Pancreas (tissue), 10 donors: Measurements from ENCODE around the gene TAF1B. TPM values are rescaled to one million over a fixed set of nuclear protein-coding genes. Genes with fewer than 3 reads are reported as not detected.

Experiments used
- ATAC-seq, 4 donors: fragments of 200-7000 bp; cut with Tn5 transposase; one replicate each; pipeline versions ENCODE4 v1.8.0 to v1.9.1; 2020; ENCODE audit warnings: mild to moderate bottlenecking in 4 of 4, moderate library complexity in 4 of 4
- DNase-seq, 6 donors: peaks; one replicate each; pipeline ENCODE4 v3.0.0-alpha.2; 2020
- FAIRE-seq: peaks from 2 replicates; lab custom pipeline; 2012; peaks lifted over from hg19 to GRCh38; lab: Jason Lieb, UNC
- H3K27ac ChIP-seq, 4 donors: fragments of 200-600 bp; sonication (generic); 1 replicate in 3 of 4; 2 replicates in 1 of 4; pipeline versions ENCODE4 v1.5.0 to v1.8.0; 2020
- H3K27me3 ChIP-seq, 4 donors: fragments of 200-600 bp; one replicate each; pipeline ENCODE4 v1.8.0; 2021
- H3K36me3 ChIP-seq, 3 donors: fragments of 200-600 bp; sonication (generic) in 1 of 3; one replicate each; pipeline versions ENCODE4 v1.5.0 to v1.8.0; 2020 to 2021
- H3K4me1 ChIP-seq, 3 donors: fragments of 200-600 bp; one replicate each; pipeline ENCODE4 v1.8.0; 2021
- H3K4me3 ChIP-seq, 4 donors: fragments of 200-600 bp; sonication (generic) in 2 of 4; one replicate each; pipeline versions ENCODE4 v1.5.0 to v1.8.0; 2020 to 2021
- H3K9me3 ChIP-seq, 4 donors: fragments of 200-600 bp; one replicate each; pipeline ENCODE4 v1.8.0; 2021
- WGBS, 2 donors: extraction: QIAGEN DNeasy Blood & Tissue Kit; methylation state at CpG; one replicate each; pipeline ENCODE4 v1.1.7; 2013; 5-methylcytosine and 5-hydroxymethylcytosine counted together
- intact Hi-C, 3 donors: fragments of 100-400 bp; cut with DNase I; formaldehyde crosslinking; loops; one replicate each; pipeline versions ENCODE4 v1.11.1 to v1.14.2; 2022
- polyA plus RNA-seq, 2 donors: library from polyadenylated mRNA; stranded (reverse); fragments of 200-250 nt; gene quantifications; one replicate each; pipeline ENCODE4 v1.2.3, GENCODE V29; 2013
- total RNA-seq, 6 donors: library from RNA; stranded (reverse); fragmentation: NEBNext Ultra II Directional in 4 of 6; extraction: Animal tissue kit (Norgen Biotek cat#: 25700) in 4 of 6; gene quantifications; one replicate each; pipeline versions ENCODE4 v1.2.1 to v1.2.4, GENCODE V29; 2021 to 2023
- TF ChIP-seq, protein P1 (sequence below), 4 donors: fragments of 200-600 bp; sonication (generic) in 3 of 4; IDR thresholded peaks; one replicate each; pipeline versions ENCODE4 v1.5.0 to v1.8.0; 2021; ENCODE audit warnings: antibody characterized with exemption in 4 of 4
- donor health status: healthy with polysubstance abuse.
- donor health status: DM: no; HTN: no; CAD: no; lungs with moderate emphysema.
- donor health status: DM: no; HTN: no; CAD: no.
- donor health status: control.
- donor health status: control.
- donor health status: Bipolar disorder and iron deficiency.
- donor health status: DM: yes; HTN: yes; CAD: no.
- donor health status: DM: no; HTN: no; CAD: no.
- donor health status: DM: no; HTN: no; CAD: no.
- donor health status: DM: yes; HTN: yes; CAD: no.

The TAF1B gene
- total RNA-seq = 10 to 100 TPM in 1 of 6 donors, 1 to 10 TPM in 5; 5.1 to 11.4 (median 6.2) TPM
- 1 to 10 TPM; 2.3 to 3.5 TPM for polyA plus RNA-seq

DNA sequence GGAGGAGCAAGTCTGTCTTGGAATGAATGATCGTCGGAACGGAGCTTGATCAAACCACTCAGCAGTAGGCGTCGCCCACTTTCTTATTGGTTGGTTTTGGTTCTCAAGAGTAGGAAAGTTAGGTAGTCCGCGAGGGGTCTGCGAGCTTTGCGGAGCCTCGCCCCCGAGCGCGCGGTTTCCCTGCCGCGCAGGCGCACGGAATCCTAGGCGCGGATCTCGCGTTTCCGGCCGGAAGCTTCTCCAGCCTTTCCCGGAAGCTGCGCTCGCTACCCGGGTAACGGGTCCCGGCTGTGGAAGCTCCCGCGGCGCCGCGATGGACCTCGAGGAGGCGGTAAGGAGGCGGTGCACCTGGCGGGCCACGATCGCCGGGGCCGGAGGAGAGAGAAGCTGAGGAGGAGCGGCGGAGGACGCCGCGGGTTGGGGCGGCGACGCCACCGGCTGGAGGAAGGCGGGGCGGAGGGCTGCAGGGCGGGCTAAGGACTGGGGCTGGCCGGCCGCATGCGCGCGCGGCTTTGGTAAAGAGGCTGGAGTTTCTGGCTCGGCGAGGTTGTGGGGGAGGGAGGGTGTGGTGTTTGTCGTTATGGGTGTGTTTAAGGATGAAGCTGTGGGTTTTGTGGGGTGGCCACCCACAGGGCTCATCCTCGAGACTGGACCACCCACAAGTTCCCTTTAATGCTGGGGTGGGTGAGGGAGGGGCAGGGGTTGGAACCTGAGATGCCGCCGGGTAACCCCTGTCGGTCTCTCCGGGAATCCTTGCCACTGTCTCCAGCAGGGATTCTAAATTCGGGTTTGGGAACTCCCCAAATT, at the start of gene TAF1B:
Gene TAF1B (plus strand): TSS at position 246 of the 807 bp plus-strand sequence. CDS start 68 bp downstream, at position 314.
- Histone ChIP-seq H3K9me3 (no peaks in the 10 kb centered on the region), H3K4me1 (peaks cover 0 to 8% (median 7%) of the 10 kb centered on the region in 3 donors), H3K4me3 (peak within 1 kb of the TSS; percentile 62 to 76 (median 67)), H3K36me3 (no peaks in the 10 kb centered on the region), H3K27me3 (no peaks in the 10 kb centered on the region), H3K27ac (peak within 1 kb of the TSS; percentile 74 to 90 (median 82))
- ATAC-seq (peak; percentile 95 to 98 (median 96)), DNase-seq (peak; percentile 80 to 95 (median 86)), FAIRE-seq (no peak)
- intact Hi-C loops = no loop called here
- 0% methylated on average over 67 to 70 of the region's 70 CpGs for WGBS, 2 donors
- TF ChIP-seq, protein P1, sequence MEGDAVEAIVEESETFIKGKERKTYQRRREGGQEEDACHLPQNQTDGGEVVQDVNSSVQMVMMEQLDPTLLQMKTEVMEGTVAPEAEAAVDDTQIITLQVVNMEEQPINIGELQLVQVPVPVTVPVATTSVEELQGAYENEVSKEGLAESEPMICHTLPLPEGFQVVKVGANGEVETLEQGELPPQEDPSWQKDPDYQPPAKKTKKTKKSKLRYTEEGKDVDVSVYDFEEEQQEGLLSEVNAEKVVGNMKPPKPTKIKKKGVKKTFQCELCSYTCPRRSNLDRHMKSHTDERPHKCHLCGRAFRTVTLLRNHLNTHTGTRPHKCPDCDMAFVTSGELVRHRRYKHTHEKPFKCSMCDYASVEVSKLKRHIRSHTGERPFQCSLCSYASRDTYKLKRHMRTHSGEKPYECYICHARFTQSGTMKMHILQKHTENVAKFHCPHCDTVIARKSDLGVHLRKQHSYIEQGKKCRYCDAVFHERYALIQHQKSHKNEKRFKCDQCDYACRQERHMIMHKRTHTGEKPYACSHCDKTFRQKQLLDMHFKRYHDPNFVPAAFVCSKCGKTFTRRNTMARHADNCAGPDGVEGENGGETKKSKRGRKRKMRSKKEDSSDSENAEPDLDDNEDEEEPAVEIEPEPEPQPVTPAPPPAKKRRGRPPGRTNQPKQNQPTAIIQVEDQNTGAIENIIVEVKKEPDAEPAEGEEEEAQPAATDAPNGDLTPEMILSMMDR (IDR thresholded peaks at IDR 0.05) = no peak

GRCh38 chr2:9793918-9794717, 49.2 kb upstream of the TAF1B start:
- intact Hi-C loops = no loop called here
- FAIRE-seq = no peak
- TF ChIP-seq, protein P1 (IDR thresholded peaks at IDR 0.05) = no peak
- H3K9me3 ChIP-seq = no peaks in the 10 kb centered on the region
- H3K4me1 ChIP-seq = no peaks in the 10 kb centered on the region
- no peaks in the 10 kb centered on the region for H3K36me3 ChIP-seq
- 86 to 94% methylated on average over 17 of the region's 17 CpGs for WGBS, 2 donors
- no peaks in the 10 kb centered on the region for H3K27me3 ChIP-seq
- DNase-seq = peak in 1 of 6 donors; percentile 51
- H3K4me3 ChIP-seq = no peak overlapping the region
- no peak for ATAC-seq
- H3K27ac ChIP-seq = no peak overlapping the region

DNA sequence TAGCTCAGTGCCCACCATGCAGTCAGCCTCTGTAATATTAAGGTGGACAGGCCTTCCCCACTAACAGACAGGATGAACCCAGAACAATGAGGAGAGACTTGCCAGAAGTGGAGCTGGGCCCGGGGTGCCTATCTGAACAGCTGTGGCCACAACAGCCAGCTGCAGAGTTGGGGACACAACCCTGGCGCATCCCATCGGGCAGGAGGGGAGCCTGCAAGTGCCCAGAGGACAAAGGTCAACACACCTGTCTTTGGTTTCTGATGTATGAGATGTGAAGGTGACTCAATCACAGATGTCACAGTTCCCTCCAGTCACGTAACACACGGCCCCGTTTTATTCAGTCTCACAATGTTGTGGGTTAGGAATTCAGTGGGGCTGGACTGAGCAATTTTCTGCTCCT, 48.2 kb upstream of the TAF1B start:
- TF ChIP-seq, protein P1 (IDR thresholded peaks at IDR 0.05) = no peak
- H3K27ac ChIP-seq = no peak overlapping the region
- DNase-seq (peak in 1 of 6 donors; percentile 29), FAIRE-seq (no peak), ATAC-seq (no peak)
- intact Hi-C loops = no loop called here
- H3K4me3 ChIP-seq = no peak overlapping the region
- 28 to 36% methylated on average over 6 of the region's 6 CpGs for WGBS, 2 donors
- H3K4me1 ChIP-seq = peaks cover 0 to 4% (median 0%) of the 10 kb centered on the region in 3 donors
- H3K27me3 ChIP-seq = no peaks in the 10 kb centered on the region
- H3K36me3 ChIP-seq = no peaks in the 10 kb centered on the region
- no peaks in the 10 kb centered on the region for H3K9me3 ChIP-seq

GRCh38 chr2:9796056-9797010, 46.9 kb upstream of the TAF1B start:
- DNase-seq (peak in 1 of 6 donors; percentile 26), FAIRE-seq (no peak), ATAC-seq (no peak)
- TF ChIP-seq, protein P1 (IDR thresholded peaks at IDR 0.05) = no peak
- H3K27ac ChIP-seq = no peak overlapping the region
- H3K4me3 ChIP-seq = no peak overlapping the region
- intact Hi-C loops = no loop called here
- 79 to 83% methylated on average over 13 of the region's 13 CpGs for WGBS, 2 donors
- no peaks in the 10 kb centered on the region for H3K9me3 ChIP-seq
- no peaks in the 10 kb centered on the region for H3K27me3 ChIP-seq
- no peaks in the 10 kb centered on the region for H3K36me3 ChIP-seq
- peaks cover 0 to 4% (median 0%) of the 10 kb centered on the region in 3 donors for H3K4me1 ChIP-seq
